ENCODE results near the gene FBL.
A peak's percentile ranks its signal among the peaks of the same experiment; 100 is the strongest.
"Not testable (repeated sequence)": the region's sequence is repeated elsewhere in the genome, so short reads cannot be mapped to it uniquely, and the experiment has no call there.

FBL gene

GRCh38 chr19:39820696-39821095 is 25.5 kb downstream of the FBL start:
- DNase-seq = no peak

DNA sequence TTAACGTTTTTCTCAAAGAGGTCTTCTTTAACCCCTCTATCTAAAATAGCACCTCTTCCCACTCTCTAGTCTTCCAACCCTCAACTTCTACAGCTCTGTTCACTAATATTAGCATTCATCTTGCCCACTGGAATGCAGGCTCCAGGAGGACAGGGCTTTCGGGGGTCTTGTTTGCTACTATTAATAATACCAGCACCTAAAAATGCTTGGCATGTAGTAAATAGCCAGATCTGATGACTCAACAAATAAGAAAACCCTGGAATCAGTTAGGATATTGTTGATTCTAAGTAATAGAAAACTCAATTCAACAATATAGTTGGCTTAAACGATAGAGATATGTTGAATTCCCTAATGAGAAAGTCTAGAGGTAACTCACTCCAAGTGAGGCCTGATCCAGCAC is 26.4 kb downstream of the FBL start:
- no peak for DNase-seq

- no peak for DNase-seq
These were observed 27.5 kb downstream of the FBL start for GRCh38 chr19:39818626-39819097.

GRCh38 chr19:39817888-39818561 is 28.2 kb downstream of the FBL start:
- DNase-seq = no peak

DNA sequence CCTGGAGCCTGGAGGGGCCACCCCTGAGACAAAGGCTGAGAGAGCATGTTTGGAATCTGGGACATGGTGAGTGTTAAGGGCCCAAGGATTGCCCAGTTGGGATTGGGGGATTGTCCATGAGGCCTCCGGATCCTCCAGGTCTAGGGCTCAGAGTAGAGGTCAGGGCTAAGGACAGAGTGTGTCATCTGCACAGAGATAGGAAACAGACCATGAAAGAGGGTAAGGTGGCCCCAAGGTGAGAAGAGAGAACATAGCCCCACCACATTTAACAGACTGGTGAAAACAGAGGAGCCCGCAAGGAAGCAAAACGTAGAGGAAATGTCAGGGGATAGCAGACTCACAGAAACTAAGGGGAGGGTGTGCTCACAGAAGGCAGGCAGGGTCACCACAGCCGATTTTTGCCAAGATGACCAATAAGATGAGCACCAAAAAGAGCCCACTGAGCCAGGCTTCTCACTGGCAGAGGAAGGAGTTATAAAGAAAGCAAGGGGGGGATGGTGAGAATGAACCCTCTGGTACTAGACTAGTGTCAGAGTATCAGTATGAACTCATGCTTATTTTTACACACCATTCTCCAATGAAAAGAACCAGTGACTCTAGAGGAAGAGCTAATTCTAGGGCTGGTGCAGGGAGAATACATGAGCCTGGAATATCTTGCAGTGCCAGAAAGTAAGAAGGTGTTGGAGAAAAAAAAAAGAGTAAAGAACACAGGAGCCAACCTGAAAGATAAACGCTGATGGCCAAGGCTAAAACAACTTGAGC is 29.7 kb downstream of the FBL start:
- no peak for DNase-seq

DNA sequence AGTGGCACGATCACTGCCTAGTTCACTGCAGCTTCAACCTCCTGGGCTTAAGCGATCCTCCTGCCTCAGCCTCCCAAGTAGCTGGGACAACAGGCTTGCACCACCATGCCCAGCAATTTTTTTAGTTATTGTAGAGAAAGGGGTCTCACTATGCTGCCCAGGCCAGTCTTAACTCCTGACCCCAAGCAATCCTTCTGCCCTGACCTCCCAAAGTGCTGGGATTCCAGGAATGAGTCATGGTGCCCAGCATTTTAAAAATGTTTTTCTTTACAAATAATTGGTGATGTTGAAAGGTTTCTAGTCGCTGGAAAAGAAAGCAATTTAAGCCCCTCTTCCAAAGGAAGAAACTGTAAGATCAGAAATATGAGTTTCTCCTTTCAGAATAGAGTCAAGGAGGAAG is 31.6 kb downstream of the FBL start:
- DNase-seq = no peak

DNA sequence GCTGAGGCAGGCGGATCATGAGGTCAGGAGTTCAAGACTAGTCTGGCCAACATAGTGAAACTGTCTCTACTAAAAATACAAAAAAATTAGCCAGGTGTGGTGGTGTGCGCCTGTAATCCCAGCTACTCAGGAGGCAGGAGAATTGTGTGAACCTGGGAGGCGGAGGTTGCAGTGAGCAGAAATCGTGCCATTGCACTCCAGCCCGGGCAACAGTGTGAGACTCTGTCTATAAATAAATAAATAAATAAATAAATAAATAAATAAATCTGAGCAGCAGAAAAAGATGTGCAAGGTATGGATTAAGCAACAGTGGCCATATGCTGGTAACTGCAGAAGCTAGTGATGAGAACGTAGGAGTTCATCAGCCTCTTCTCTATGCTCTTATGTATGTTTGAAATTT is 32.1 kb downstream of the FBL start:
- DNase-seq = not testable (repeated sequence)

GRCh38 chr19:39813264-39813993 is 32.8 kb downstream of the FBL start:
- no peak for DNase-seq

DNA sequence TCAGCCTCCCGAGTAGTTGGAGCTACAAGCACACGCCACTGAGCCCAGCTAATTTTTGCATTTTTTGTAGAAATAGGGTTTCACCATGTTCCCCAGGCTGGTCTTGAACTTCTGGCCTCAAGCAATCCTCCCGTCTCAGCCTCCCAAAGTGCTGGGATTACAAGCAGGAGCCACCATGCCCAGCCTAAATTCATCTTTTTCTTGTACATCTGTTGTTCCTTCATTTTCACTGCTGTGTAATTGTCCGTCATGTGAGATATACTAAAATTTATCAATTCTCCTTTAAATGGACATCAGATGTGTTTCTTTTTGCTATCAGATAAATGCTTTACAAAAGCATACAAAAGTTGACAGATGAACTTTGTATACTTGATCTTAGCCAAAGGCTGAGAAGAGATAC is 35.1 kb downstream of the FBL start:
- DNase-seq = no peak

- DNase-seq = no peak
These were observed 35.8 kb downstream of the FBL start for GRCh38 chr19:39810424-39810823.

DNA sequence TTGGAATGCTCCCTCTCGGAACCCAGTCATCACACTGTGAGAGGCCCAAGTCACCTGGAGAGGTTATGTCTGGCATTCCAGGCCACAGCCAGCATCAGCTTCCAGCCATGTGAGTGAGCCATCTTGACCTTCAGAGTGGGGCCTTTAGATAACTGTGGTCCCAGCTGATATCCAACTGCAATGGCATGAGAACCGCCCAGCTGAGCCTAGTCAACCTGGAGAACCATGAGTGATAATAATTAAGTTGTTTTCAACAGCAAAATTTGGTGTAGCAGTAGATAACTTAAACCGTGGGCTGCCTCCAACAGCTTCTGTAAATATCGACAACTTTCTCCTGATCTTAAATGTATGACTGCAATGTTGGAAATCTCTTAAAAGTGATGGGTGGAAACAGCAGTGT is 36.8 kb downstream of the FBL start:
- DNase-seq = no peak

GRCh38 chr19:39808688-39809087 is 37.5 kb downstream of the FBL start:
- DNase-seq = not testable (repeated sequence)

- no peak for DNase-seq
These were observed 38.3 kb downstream of the FBL start for GRCh38 chr19:39807846-39808364.

DNA sequence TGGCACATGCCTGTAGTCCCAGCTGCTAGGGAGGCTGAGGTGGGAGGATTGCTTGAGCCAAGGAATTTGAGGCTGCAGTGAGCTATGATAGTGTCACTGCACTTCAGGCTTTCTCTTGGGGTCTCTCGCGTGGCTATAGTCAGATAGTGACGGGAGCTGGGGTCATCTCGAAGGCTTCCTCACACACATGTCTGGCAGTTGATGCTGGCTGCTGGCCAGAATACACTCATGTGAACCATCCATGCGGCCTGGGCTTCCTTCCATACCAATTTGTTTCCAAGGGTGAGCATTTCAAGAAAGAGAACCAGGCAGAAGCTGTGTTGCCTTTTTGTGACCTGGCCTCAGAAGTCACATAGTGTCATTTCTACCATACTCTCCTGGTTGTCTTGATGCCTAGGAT is 41.1 kb downstream of the FBL start:
- DNase-seq = no peak

DNA sequence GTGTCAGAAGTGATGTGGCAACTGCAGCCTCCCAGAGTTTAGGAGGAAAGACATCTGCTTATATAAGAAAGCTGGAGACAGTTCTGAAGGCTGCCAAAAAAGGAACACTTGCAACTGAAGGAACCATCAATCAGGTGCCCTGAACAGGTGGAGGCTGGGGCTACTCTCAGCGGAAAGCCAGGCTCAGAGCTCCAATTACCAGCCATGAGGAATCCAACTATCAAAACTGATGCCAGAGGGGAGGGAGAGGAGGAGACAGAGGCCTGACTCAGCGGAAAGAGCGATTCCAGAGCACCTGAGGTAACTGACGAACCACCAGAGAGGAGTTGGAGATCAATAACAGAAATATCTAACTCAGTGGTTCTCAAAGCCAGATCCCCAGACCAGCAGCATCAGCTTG is 43.2 kb downstream of the FBL start:
- no peak for DNase-seq

DNA sequence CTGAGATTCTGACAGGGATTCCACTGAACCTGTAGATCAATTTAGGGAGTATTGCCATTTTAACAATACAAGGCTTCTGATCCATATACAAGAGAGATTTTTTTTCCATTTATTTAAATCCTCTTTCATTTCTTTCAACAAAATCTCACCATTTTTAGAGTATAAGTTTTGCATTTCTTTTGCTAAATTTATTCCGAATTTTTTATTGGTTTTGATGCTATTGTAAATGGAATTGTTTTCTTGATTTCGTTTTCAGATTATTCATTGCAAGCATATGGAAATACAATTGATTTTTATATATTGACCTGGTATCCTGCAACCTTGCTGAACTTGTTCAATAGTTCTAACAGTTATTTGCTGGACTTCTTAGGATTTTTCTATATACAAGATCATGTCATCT is 49.1 kb downstream of the FBL start:
- no peak for DNase-seq

GRCh38 chr19:39796000-39796498 is 50.1 kb downstream of the FBL start:
- DNase-seq = no peak

DNA sequence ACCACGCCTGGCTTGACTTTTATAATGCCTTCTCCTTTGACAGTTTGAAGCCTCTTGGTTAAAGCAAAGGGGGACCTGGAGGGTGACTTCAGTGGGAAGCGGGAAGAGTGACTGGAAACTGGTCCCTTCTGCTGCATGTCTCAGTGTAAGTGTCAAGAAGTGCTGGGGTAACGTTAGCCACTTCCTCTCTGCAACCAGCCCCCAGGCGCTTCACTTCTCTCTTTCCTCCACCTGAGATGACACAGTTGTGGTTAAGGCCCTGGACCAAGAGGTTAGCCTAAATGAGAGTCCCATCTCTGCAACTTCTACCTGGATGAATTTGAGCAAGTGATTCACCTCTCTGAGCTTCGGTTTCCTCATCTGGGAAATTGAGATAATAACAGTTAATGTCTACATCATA is 51.2 kb downstream of the FBL start:
- no peak for DNase-seq

DNA sequence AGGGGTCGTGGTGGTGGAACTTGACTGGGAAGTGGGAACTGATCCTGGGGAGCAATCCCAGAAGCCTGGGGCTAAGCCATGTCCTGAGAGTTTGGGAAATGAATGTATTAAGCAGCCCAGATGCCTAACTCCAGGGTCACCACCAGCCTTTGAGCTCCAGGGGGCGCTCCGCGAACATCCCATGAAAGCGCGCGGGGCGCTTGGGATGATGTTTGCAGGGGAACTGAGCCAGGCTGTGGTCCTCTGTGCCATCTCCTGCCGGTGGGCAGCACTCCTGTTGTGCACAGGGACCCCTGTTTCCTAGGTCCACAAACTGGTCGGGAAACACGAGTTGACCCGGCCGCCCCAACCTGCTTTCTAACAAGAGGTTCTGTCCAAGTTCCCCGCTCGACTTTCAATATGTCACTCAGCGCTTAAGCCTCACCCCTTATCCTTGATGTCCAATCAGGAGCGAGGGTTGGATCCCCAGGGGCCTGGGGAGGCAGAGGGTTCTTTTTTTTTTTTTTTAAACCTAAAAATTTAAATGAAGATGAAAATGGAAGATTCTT is 53.1 kb downstream of the FBL start:
- peak; percentile 64 for DNase-seq

DNA sequence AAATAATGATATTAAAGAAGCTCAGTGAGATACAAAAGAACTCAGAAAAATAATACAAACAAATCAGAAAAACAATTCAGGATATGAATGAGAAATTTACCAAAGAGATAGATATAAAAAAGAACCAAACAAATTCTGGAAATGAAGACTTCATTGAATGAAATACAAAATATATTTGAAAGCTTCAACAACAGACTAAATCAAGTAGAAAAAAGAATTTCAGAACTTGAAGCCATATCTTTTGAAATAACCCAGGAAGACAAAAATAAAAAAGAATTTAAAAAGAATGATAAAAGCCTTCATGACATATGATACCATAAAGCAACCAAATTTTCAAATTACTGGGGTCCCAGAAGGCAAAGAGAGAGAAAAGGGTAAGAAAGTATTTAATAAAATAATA is 57.9 kb downstream of the FBL start:
- DNase-seq = no peak
